ENCODE data around the gene C3orf80. TPM values are rescaled to one million over a fixed set of nuclear protein-coding genes. Genes with fewer than 3 reads are reported as not detected.
A peak's percentile ranks its signal among the peaks of the same experiment; 100 is the strongest.
"Not testable (repeated sequence)": the region's sequence is repeated elsewhere in the genome, so short reads cannot be mapped to it uniquely, and the experiment has no call there.

Gene C3orf80
- total and polyA plus RNA-seq, 7 experiments from 2014 or later, result 0.19 TPM; not detected in 6

DNA sequence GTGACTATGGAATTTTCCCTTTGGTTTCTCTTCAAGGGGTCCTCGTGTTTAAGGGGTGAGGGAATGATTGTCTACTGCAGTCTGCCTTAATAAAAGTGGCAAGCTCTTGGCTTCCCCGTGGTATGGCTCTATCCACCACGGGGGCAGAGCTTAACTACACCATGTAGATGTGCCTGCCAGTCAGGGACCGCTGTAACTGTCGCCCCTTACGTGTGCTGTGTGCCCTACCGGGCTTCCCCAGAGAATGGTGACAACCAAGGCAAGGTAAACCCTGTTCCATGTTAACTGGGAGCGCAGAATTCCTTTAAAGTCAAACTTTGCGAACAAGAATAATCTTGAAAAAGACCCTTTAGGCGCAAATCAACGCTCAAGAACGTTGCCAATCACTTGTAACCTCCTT lies 966 bp upstream of the C3orf80 start:
- peak overlapping the region; percentile 6 to 91 (median 80) for H3K4me3 Mint-ChIP-seq
- CTCF ChIA-PET, result no interaction called here
- peaks cover 47 to 80% (median 54%) of the 10 kb centered on the region in 5 donors for H3K27me3 Mint-ChIP-seq

DNA sequence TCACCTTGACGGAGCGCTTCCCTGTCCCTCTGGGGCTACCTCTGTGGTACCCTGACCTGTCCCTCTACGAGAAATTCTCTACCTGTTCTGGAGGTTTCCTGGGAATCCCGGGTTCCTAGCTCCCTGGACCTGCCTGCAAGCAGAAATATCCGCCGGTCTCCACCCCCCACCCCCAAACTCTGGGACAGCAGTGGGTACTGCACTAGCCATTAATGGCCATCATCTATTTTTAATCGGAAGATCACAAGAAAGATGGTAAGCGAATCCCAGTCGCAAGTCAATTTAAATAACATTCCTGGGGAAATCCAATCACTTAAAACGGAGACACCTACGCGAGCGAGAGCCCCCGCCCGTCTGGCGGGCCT lies 429 bp upstream of the C3orf80 start:
- Histone ChIP-seq H3K9me3 (ENCODE audit: control insufficient read depth in 2 of 3, low read length in 3 of 3) (no peaks in the 10 kb centered on the region), H3K4me1 (ENCODE audit: control insufficient read depth in 2 of 2, insufficient read depth in 2 of 2, low read length in 2 of 2) (peaks cover 8 to 17% of the 10 kb centered on the region in 2 donors), H3K36me3 (ENCODE audit: control insufficient read depth in 2 of 3, insufficient read depth in 3 of 3, low read length in 3 of 3) (no peaks in the 10 kb centered on the region), H3K4me3 (ENCODE audit: low read length) (peak overlapping the region; percentile 46), H3K27ac (ENCODE audit: low read depth, low read length) (no peak overlapping the region), H3K27me3 (ENCODE audit: control insufficient read depth in 2 of 2, insufficient read depth in 2 of 2, low read length in 2 of 2) (peaks cover 11 to 22% of the 10 kb centered on the region in 2 donors)
- ChIA-PET CTCF (no interaction called here), POLR2A (no interaction called here)
- Mint-ChIP-seq H3K4me1 (peaks cover 9 to 23% (median 19%) of the 10 kb centered on the region in 7 donors), H3K27ac (no peak overlapping the region), H3K9me3 (peaks cover 0 to 3% (median 0%) of the 10 kb centered on the region in 11 donors), H3K36me3 (no peaks in the 10 kb centered on the region), H3K4me3 (peak overlapping the region; percentile 72 to 91 (median 80)), H3K27me3 (peaks cover 43 to 77% (median 50%) of the 10 kb centered on the region in 5 donors)
- no peak for DNase-seq
- intact Hi-C loops (cut with micrococcal nuclease), result loop anchor here in 1 of 2 donors (5.0 to 10.0 kb wide), 3 partner anchors 188 to 260 kb away; no protein-coding TSS in a partner anchor
- ATAC-seq, result no peak

More for the DNA sequence above, 966 bp upstream of the C3orf80 start:
- peaks cover 11 to 22% of the 10 kb centered on the region in 2 donors for H3K27me3 ChIP-seq (ENCODE audit: control insufficient read depth in 2 of 2, insufficient read depth in 2 of 2, low read length in 2 of 2)
- no peaks in the 10 kb centered on the region for H3K36me3 ChIP-seq (ENCODE audit: control insufficient read depth in 2 of 3, insufficient read depth in 3 of 3, low read length in 3 of 3)
- intact Hi-C loops (cut with micrococcal nuclease), result loop anchor here in 1 of 2 donors (10.0 kb wide), 2 partner anchors 189 to 261 kb away; no protein-coding TSS in a partner anchor
- H3K4me1 Mint-ChIP-seq, result peaks cover 9 to 23% (median 19%) of the 10 kb centered on the region in 7 donors
- ATAC-seq, result no peak
- no peaks in the 10 kb centered on the region for H3K9me3 ChIP-seq (ENCODE audit: control insufficient read depth in 2 of 3, low read length in 3 of 3)
- POLR2A ChIA-PET, result no interaction called here
- peaks cover 8 to 17% of the 10 kb centered on the region in 2 donors for H3K4me1 ChIP-seq (ENCODE audit: control insufficient read depth in 2 of 2, insufficient read depth in 2 of 2, low read length in 2 of 2)
- H3K4me3 ChIP-seq (ENCODE audit: low read length), result no peak overlapping the region
- H3K27ac Mint-ChIP-seq, result no peak overlapping the region
- peaks cover 0 to 3% (median 0%) of the 10 kb centered on the region in 11 donors for H3K9me3 Mint-ChIP-seq
- H3K27ac ChIP-seq (ENCODE audit: low read depth, low read length), result no peak overlapping the region
- DNase-seq, result peak in 1 of 9 donors; percentile 6
- H3K36me3 Mint-ChIP-seq, result no peaks in the 10 kb centered on the region

DNA sequence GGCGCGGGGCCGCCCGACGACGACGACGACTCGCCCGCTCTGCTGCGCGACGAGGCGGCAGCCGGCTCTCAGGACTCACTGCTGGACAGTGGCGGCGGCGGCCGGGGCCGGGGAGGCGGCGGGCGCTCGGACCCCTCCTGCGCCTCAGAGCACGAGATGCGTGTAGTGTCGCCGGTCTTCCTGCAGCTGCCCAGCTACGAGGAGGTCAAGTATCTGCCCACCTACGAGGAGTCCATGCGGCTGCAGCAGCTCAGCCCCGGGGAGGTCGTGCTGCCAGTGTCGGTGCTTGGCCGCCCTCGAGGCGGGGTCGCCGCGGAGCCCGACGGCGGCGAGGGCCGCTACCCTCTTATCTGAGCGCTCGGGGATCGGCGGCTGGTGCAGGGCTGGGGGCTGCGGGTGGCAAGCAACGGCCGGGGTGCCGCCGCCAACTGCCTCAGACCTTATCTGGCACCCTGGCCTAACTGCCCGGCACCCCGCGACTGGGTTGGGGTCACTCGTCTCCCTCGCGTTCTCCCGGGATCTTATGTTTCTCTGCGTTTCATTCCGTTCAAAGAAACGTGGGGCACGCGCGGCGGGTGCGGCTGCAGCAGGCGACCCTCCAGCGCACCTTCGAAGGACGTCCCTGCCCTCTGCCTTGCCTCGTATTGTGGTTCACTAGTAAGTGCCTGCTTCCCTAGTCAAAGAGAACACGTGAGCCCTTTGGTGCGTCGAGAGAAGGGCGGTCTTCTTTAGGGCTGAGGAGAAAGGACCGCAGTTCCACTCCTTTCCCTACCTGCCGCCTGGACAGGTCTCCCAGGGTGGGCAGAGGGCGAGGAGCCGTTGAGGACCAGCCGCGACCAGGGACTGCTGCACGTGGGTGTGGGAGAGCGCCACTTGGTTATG lies 1.0 kb downstream of the C3orf80 start:
- peaks cover 45 to 70% (median 54%) of the 10 kb centered on the region in 5 donors for H3K27me3 Mint-ChIP-seq
- peaks cover 11 to 22% of the 10 kb centered on the region in 2 donors for H3K27me3 ChIP-seq (ENCODE audit: control insufficient read depth in 2 of 2, insufficient read depth in 2 of 2, low read length in 2 of 2)
- DNase-seq (peak in 5 of 9 donors; percentile 4 to 23 (median 9)), ATAC-seq (peak; percentile 25)
- H3K4me3 ChIP-seq (ENCODE audit: low read length), result peak overlapping the region; percentile 21
- intact Hi-C loops (cut with micrococcal nuclease), result loop anchor here in 1 of 2 donors (5.0 to 10.0 kb wide), 3 partner anchors 186 to 259 kb away; no protein-coding TSS in a partner anchor
- H3K4me1 Mint-ChIP-seq, result peaks cover 9 to 23% (median 19%) of the 10 kb centered on the region in 7 donors
- peaks cover 0 to 3% (median 0%) of the 10 kb centered on the region in 11 donors for H3K9me3 Mint-ChIP-seq
- H3K27ac Mint-ChIP-seq, result peak overlapping the region in 1 of 9 donors; percentile 46
- no peak overlapping the region for H3K27ac ChIP-seq (ENCODE audit: low read depth, low read length)
- ChIA-PET POLR2A (no interaction called here), CTCF (no interaction called here)
- peaks cover 8 to 17% of the 10 kb centered on the region in 2 donors for H3K4me1 ChIP-seq (ENCODE audit: control insufficient read depth in 2 of 2, insufficient read depth in 2 of 2, low read length in 2 of 2)
- H3K36me3 Mint-ChIP-seq, result no peaks in the 10 kb centered on the region
- H3K36me3 ChIP-seq (ENCODE audit: control insufficient read depth in 2 of 3, insufficient read depth in 3 of 3, low read length in 3 of 3), result no peaks in the 10 kb centered on the region
- peak overlapping the region; percentile 79 to 92 (median 86) for H3K4me3 Mint-ChIP-seq
- H3K9me3 ChIP-seq (ENCODE audit: control insufficient read depth in 2 of 3, low read length in 3 of 3), result no peaks in the 10 kb centered on the region

DNA sequence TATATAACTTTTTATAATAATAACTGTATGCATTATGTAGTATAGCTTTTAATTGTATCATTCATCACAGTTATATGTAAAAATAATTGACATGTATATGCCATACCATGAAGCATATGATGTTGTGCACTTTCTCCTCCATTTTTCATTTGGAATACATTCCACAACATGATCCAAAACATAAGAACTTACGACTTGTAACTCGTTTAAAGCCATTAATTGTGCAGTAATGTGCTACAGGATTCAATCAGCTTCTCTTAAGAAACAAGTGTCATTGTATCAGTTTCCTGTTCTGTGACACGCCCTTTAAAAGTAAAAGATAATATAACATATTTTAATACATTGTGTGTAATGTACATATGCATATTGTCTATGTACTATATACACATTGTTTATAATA lies 2.2 kb downstream of the C3orf80 start:
- H3K9me3 Mint-ChIP-seq, result peaks cover 0 to 3% (median 0%) of the 10 kb centered on the region in 11 donors
- Histone ChIP-seq H3K36me3 (ENCODE audit: control insufficient read depth in 2 of 3, insufficient read depth in 3 of 3, low read length in 3 of 3) (no peaks in the 10 kb centered on the region), H3K4me1 (ENCODE audit: control insufficient read depth in 2 of 2, insufficient read depth in 2 of 2, low read length in 2 of 2) (peaks cover 8 to 17% of the 10 kb centered on the region in 2 donors), H3K27me3 (ENCODE audit: control insufficient read depth in 2 of 2, insufficient read depth in 2 of 2, low read length in 2 of 2) (peaks cover 11 to 22% of the 10 kb centered on the region in 2 donors), H3K27ac (ENCODE audit: low read depth, low read length) (no peak overlapping the region), H3K9me3 (ENCODE audit: control insufficient read depth in 2 of 3, low read length in 3 of 3) (no peaks in the 10 kb centered on the region), H3K4me3 (ENCODE audit: low read length) (no peak overlapping the region)
- H3K27ac Mint-ChIP-seq, result no peak overlapping the region
- POLR2A ChIA-PET, result interaction anchor here (0.7 kb wide), 1 partner anchor 23 kb away, joined by 3 read pairs; no protein-coding TSS in a partner anchor
- H3K4me1 Mint-ChIP-seq, result peaks cover 12 to 23% (median 22%) of the 10 kb centered on the region in 7 donors
- CTCF ChIA-PET, result no interaction called here
- H3K4me3 Mint-ChIP-seq, result peak overlapping the region in 1 of 10 donors; percentile 46
- H3K27me3 Mint-ChIP-seq, result peaks cover 46 to 70% (median 58%) of the 10 kb centered on the region in 5 donors
- H3K36me3 Mint-ChIP-seq, result no peaks in the 10 kb centered on the region
- intact Hi-C loops (cut with micrococcal nuclease), result loop anchor here in 1 of 2 donors (5.0 to 10.0 kb wide), 3 partner anchors 185 to 257 kb away; no protein-coding TSS in a partner anchor
- DNase-seq (no peak), ATAC-seq (no peak)

DNA sequence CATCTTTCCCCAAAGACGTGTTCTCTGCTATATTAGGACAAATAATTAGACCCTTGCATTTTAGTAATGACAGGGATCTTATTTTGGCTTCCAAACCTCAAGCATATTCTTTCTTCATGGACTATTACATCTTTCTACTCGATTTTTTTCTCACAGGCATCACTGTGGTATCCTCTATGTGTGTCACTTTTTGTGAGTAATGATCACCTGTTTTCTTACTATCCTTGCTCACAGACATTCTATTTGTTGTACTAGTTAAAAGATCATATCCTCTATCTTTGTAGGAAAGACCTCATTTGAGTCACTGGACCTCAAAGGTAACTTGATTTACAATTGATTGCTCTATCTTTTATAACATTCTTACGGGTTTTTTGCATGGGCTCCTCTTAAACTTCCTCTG lies 6.8 kb downstream of the C3orf80 start:
- Histone ChIP-seq H3K9me3 (ENCODE audit: control insufficient read depth in 2 of 3, low read length in 3 of 3) (no peaks in the 10 kb centered on the region), H3K27ac (ENCODE audit: low read depth, low read length) (no peak overlapping the region), H3K4me1 (ENCODE audit: control insufficient read depth in 2 of 2, insufficient read depth in 2 of 2, low read length in 2 of 2) (no peaks in the 10 kb centered on the region), H3K27me3 (ENCODE audit: control insufficient read depth in 2 of 2, insufficient read depth in 2 of 2, low read length in 2 of 2) (peaks cover 0 to under 1% of the 10 kb centered on the region in 2 donors), H3K4me3 (ENCODE audit: low read length) (no peak overlapping the region), H3K36me3 (ENCODE audit: control insufficient read depth in 2 of 3, insufficient read depth in 3 of 3, low read length in 3 of 3) (no peaks in the 10 kb centered on the region)
- no peaks in the 10 kb centered on the region for H3K36me3 Mint-ChIP-seq
- peaks cover 0 to 8% (median 0%) of the 10 kb centered on the region in 7 donors for H3K4me1 Mint-ChIP-seq
- no peak overlapping the region for H3K4me3 Mint-ChIP-seq
- peaks cover 26 to 57% (median 44%) of the 10 kb centered on the region in 5 donors for H3K27me3 Mint-ChIP-seq
- H3K27ac Mint-ChIP-seq, result no peak overlapping the region
- ATAC-seq (no peak), DNase-seq (no peak)
- ChIA-PET CTCF (no interaction called here), POLR2A (no interaction called here)
- H3K9me3 Mint-ChIP-seq, result peaks cover 0 to 2% (median 0%) of the 10 kb centered on the region in 11 donors
- intact Hi-C loops (cut with micrococcal nuclease), result no loop called here

DNA sequence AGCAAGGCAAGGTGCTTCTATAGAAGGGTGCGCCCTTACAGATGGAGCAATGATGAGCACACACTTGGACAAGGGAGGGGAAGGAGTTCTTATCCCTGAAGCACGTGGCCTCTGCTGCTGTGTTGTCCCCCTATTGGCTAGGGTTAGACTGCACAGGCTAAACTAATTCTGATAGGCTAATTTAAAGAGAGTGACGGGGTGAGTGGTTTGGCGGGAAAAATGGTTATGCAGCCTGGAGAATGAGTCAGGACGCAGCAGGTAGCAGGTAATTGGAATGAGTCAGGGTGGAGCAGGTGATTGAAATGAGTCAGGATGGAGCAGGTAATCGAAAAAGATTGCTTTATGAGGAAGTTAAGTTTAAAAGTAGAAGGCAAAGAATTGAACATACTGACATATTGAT lies 15.5 kb downstream of the C3orf80 start:
- Mint-ChIP-seq H3K9me3 (peaks cover 0 to 25% (median 5%) of the 10 kb centered on the region in 11 donors), H3K27me3 (peaks cover 26 to 54% (median 38%) of the 10 kb centered on the region in 5 donors)
- POLR2A ChIA-PET; H3K4me1 ChIP-seq (ENCODE audit: control insufficient read depth in 2 of 2, insufficient read depth in 2 of 2, low read length in 2 of 2); H3K4me3 Mint-ChIP-seq; H3K9me3 ChIP-seq (ENCODE audit: control insufficient read depth in 2 of 3, low read length in 3 of 3); H3K36me3 Mint-ChIP-seq; ATAC-seq; H3K36me3 ChIP-seq (ENCODE audit: control insufficient read depth in 2 of 3, insufficient read depth in 3 of 3, low read length in 3 of 3); DNase-seq; H3K4me1 Mint-ChIP-seq; H3K27me3 ChIP-seq (ENCODE audit: control insufficient read depth in 2 of 2, insufficient read depth in 2 of 2, low read length in 2 of 2); H3K27ac Mint-ChIP-seq; H3K4me3 ChIP-seq (ENCODE audit: low read length); H3K27ac ChIP-seq (ENCODE audit: low read depth, low read length); intact Hi-C loops (cut with micrococcal nuclease): not testable (repeated sequence)
- CTCF ChIA-PET, result interaction anchor here (0.8 kb wide), 1 partner anchor 23 kb away, joined by 4 read pairs; no protein-coding TSS in a partner anchor

Data from naive thymus-derived CD4-positive, alpha-beta T cell (primary cell).